Activated CD8-positive, alpha-beta memory T cell treated with anti-CD3 and anti-CD28 coated beads for 24 hours (primary cell): ENCODE data around the gene PPP2R2C.

ENCODE experiments used
- DNase-seq: peaks from one replicate; pipeline ENCODE4 v3.0.0-alpha.2; 2020

The PPP2R2C gene

GRCh38 chr4:6338951-6339817 is 133.2 kb downstream of the PPP2R2C start:
- no peak for DNase-seq

- DNase-seq = no peak
Measured at GRCh38 chr4:6338175-6338950, 134.1 kb downstream of the PPP2R2C start.

- DNase-seq = no peak
Measured at GRCh38 chr4:6337331-6337935, 135.0 kb downstream of the PPP2R2C start.

GRCh38 chr4:6336166-6336565 is 136.2 kb downstream of the PPP2R2C start:
- no peak for DNase-seq

GRCh38 chr4:6335040-6335590 is 137.3 kb downstream of the PPP2R2C start:
- DNase-seq = no peak

GRCh38 chr4:6334203-6334887 is 138.1 kb downstream of the PPP2R2C start:
- DNase-seq = no peak

GRCh38 chr4:6333301-6334202 is 138.9 kb downstream of the PPP2R2C start:
- DNase-seq = no peak

GRCh38 chr4:6332669-6333050 is 139.8 kb downstream of the PPP2R2C start:
- no peak for DNase-seq

- no peak for DNase-seq
Measured at GRCh38 chr4:6332042-6332668, 140.3 kb downstream of the PPP2R2C start.

GRCh38 chr4:6331468-6331867 is 140.9 kb downstream of the PPP2R2C start:
- no peak for DNase-seq

GRCh38 chr4:6331018-6331417 is 141.4 kb downstream of the PPP2R2C start:
- no peak for DNase-seq

GRCh38 chr4:6330384-6330767 is 142.0 kb downstream of the PPP2R2C start:
- DNase-seq = no peak

- no peak for DNase-seq
Measured at GRCh38 chr4:6329478-6330383, 142.7 kb downstream of the PPP2R2C start.

- no peak for DNase-seq
Measured at GRCh38 chr4:6328526-6328925, 143.9 kb downstream of the PPP2R2C start.

- DNase-seq = peak; percentile 92
Measured at GRCh38 chr4:6327220-6327917, 145.0 kb downstream of the PPP2R2C start.

- DNase-seq = no peak
Measured at GRCh38 chr4:6326312-6327060, 145.9 kb downstream of the PPP2R2C start.

GRCh38 chr4:6325788-6326290 is 146.6 kb downstream of the PPP2R2C start:
- DNase-seq = no peak

GRCh38 chr4:6324999-6325787 is 147.2 kb downstream of the PPP2R2C start:
- no peak for DNase-seq
